CD14-positive monocyte (primary cell): ENCODE measurements around the gene KEL. TPM values are rescaled to one million over a fixed set of nuclear protein-coding genes. Genes with fewer than 3 reads are reported as not detected.

ENCODE experiments used
- DNase-seq, 3 donors: peaks; one replicate each; pipeline ENCODE4 v3.0.0-alpha.2; 2011 to 2022
- H2AFZ ChIP-seq: 2 replicates; pipeline ENCODE4 v1.6.0; 2012; ENCODE audit warnings: mild to moderate bottlenecking, low read depth, low read length, inconsistent platforms; ENCODE audit not compliant: insufficient read depth, poor library complexity, severe bottlenecking
- H3K27ac ChIP-seq, 2 donors: 1 replicate in 1 of 2; 2 replicates in 1 of 2; pipeline ENCODE4 v1.5.1; 2012 to 2013; ENCODE audit warnings: low read length in 2 of 2, control low read depth in 1 of 2, inconsistent platforms in 1 of 2, low read depth in 1 of 2, mild to moderate bottlenecking in 1 of 2
- H3K27me3 ChIP-seq, 2 donors: one replicate each; pipeline versions ENCODE4 v1.6.0 to v1.6.1; 2011 to 2013; ENCODE audit warnings: low read length in 2 of 2; ENCODE audit not compliant: control insufficient read depth in 2 of 2, insufficient read depth in 2 of 2
- H3K36me3 ChIP-seq, 2 donors: replicated peaks in 1 of 2; 1 replicate in 1 of 2; 2 replicates in 1 of 2; pipeline versions ENCODE4 v1.5.1 to v1.6.1; 2012 to 2013; ENCODE audit warnings: low read length in 2 of 2, control low read depth in 1 of 2, inconsistent platforms in 1 of 2, mild to moderate bottlenecking in 1 of 2; ENCODE audit not compliant: insufficient read depth in 2 of 2, control insufficient read depth in 1 of 2
- H3K4me1 ChIP-seq, 2 donors: 1 replicate in 1 of 2; 2 replicates in 1 of 2; pipeline versions ENCODE4 v1.5.1 to v1.6.1; 2012 to 2013; ENCODE audit warnings: low read length in 2 of 2, control low read depth in 1 of 2, inconsistent platforms in 1 of 2, mild to moderate bottlenecking in 1 of 2, moderate library complexity in 1 of 2; ENCODE audit not compliant: insufficient read depth in 2 of 2, control insufficient read depth in 1 of 2
- H3K4me2 ChIP-seq: replicated peaks from 2 replicates; pipeline ENCODE3; 2012; ENCODE audit warnings: low read length, moderate library complexity, mild to moderate bottlenecking; ENCODE audit not compliant: poor library complexity, severe bottlenecking; ENCODE audit errors: extremely low read depth
- H3K4me3 ChIP-seq, 3 experiments: fragments of 200-600 bp in 1 of 3; sonication (generic) in 1 of 3; replicated peaks in 1 of 3; 1 replicate in 2 of 3; 2 replicates in 1 of 3; pipeline ENCODE4 v1.5.1; 2011 to 2013; ENCODE audit warnings: low read length in 3 of 3, mild to moderate bottlenecking in 3 of 3, control low read depth in 2 of 3, low read depth in 2 of 3, inconsistent platforms in 1 of 3, moderate library complexity in 1 of 3
- H3K79me2 ChIP-seq: 2 replicates; pipeline ENCODE4 v1.6.0; 2012; ENCODE audit warnings: mild to moderate bottlenecking, control low read depth, inconsistent platforms, low read length, moderate library complexity; ENCODE audit not compliant: insufficient read depth
- H3K9ac ChIP-seq: 2 replicates; pipeline ENCODE4 v1.6.0; 2017; ENCODE audit warnings: low read length, mild to moderate bottlenecking; ENCODE audit not compliant: insufficient read depth, poor library complexity, severe bottlenecking
- H3K9me3 ChIP-seq, 2 donors: replicated peaks in 1 of 2; 1 replicate in 1 of 2; 2 replicates in 1 of 2; pipeline versions ENCODE4 v1.5.1 to v1.6.1; 2012 to 2013; ENCODE audit warnings: low read length in 2 of 2, control low read depth in 1 of 2; ENCODE audit not compliant: control insufficient read depth in 1 of 2, insufficient read depth in 1 of 2
- H4K20me1 ChIP-seq: 2 replicates; pipeline ENCODE4 v1.6.0; 2012; ENCODE audit warnings: mild to moderate bottlenecking, low read length, control low read depth, moderate library complexity; ENCODE audit not compliant: insufficient read depth
- H3K27ac Mint-ChIP-seq, 7 donors: one replicate each; pipeline ENCODE4 v1.8.0; 2020; ENCODE audit warnings: mild to moderate bottlenecking in 7 of 7, mixed read lengths in 7 of 7, moderate library complexity in 6 of 7, inconsistent platforms in 2 of 7
- H3K27me3 Mint-ChIP-seq, 3 donors: one replicate each; pipeline ENCODE4 v1.8.0; 2021 to 2022; ENCODE audit warnings: low read depth in 3 of 3, mild to moderate bottlenecking in 3 of 3, mixed read lengths in 3 of 3, moderate library complexity in 3 of 3, inconsistent platforms in 1 of 3
- H3K36me3 Mint-ChIP-seq, 2 donors: one replicate each; pipeline ENCODE4 v1.8.0; 2020; ENCODE audit warnings: mixed read lengths in 2 of 2, inconsistent platforms in 1 of 2, mild to moderate bottlenecking in 1 of 2
- H3K4me1 Mint-ChIP-seq: one replicate; pipeline ENCODE4 v1.8.0; 2020; ENCODE audit warnings: mild to moderate bottlenecking, mixed read lengths
- H3K4me3 Mint-ChIP-seq, 2 donors: one replicate each; pipeline ENCODE4 v1.8.0; 2020; ENCODE audit warnings: mild to moderate bottlenecking in 2 of 2, mixed read lengths in 2 of 2, moderate library complexity in 1 of 2
- H3K9me3 Mint-ChIP-seq, 7 donors: one replicate each; pipeline ENCODE4 v1.8.0; 2020 to 2022; ENCODE audit warnings: mixed read lengths in 7 of 7, mild to moderate bottlenecking in 6 of 7, moderate library complexity in 6 of 7, inconsistent platforms in 2 of 7
- CTCF ChIP-seq: fragments of 200-600 bp; IDR thresholded peaks from one replicate; pipeline ENCODE4 v1.8.0; 2022; ENCODE audit warnings: antibody characterized with exemption, mild to moderate bottlenecking
- WGBS: methylation state at CpG from one replicate; pipeline ENCODE4 v1.1.5; 2013; ENCODE audit warnings: missing lambda C conversion rate; ENCODE audit not compliant: insufficient coverage; 5-methylcytosine and 5-hydroxymethylcytosine counted together
- intact Hi-C, 2 donors: fragments of 100-400 bp; cut with micrococcal nuclease; formaldehyde crosslinking; loops; one replicate each; pipeline versions ENCODE4 v1.15.0 to v1.15.1; 2023
- polyA plus RNA-seq, 3 donors: library from polyadenylated mRNA; depleted of rRNA in 1 of 3; unstranded in 2 of 3; stranded (reverse) in 1 of 3; fragments of 300-500 nt in 2 of 3; fragments of >200 nt in 1 of 3; fragmentation: Illumina TruSeq in 2 of 3; gene quantifications; 1 replicate in 2 of 3; 2 replicates in 1 of 3; pipeline ENCODE4 v1.2.3, GENCODE V29; 2012 to 2021

KEL gene
- polyA plus RNA-seq, 3 donors = 2.5 TPM; not detected in 2

- Histone ChIP-seq H3K36me3 (no peaks in the 10 kb centered on the region), H3K9ac (no peak overlapping the region), H2AFZ (no peak overlapping the region), H3K79me2 (no peaks in the 10 kb centered on the region), H3K4me2 (no peak overlapping the region), H4K20me1 (no peaks in the 10 kb centered on the region), H3K4me1 (no peaks in the 10 kb centered on the region), H3K9me3 (no peaks in the 10 kb centered on the region), H3K27ac (no peak overlapping the region), H3K27me3 (no peaks in the 10 kb centered on the region), H3K4me3 (no peak overlapping the region)
- H3K4me1 Mint-ChIP-seq = peaks cover 5% of the 10 kb centered on the region
- no peaks in the 10 kb centered on the region for H3K36me3 Mint-ChIP-seq
- peak overlapping the region in 3 of 7 donors; percentile 5 to 65 (median 56) for H3K27ac Mint-ChIP-seq
- no peak for DNase-seq
- peaks cover 0 to 1% (median 0%) of the 10 kb centered on the region in 7 donors for H3K9me3 Mint-ChIP-seq
- WGBS = 90% methylated on average over 3 of the region's 12 CpGs
- H3K4me3 Mint-ChIP-seq = no peak overlapping the region
- no peak for TF ChIP-seq CTCF
- H3K27me3 Mint-ChIP-seq = peaks cover 4 to 5% (median 4%) of the 10 kb centered on the region in 3 donors
- intact Hi-C loops = no loop called here
These were observed 67.8 kb downstream of the KEL start for GRCh38 chr7:142894112-142894984.

- intact Hi-C loops = no loop called here
- H3K9me3 Mint-ChIP-seq = peaks cover 0 to 1% (median 0%) of the 10 kb centered on the region in 7 donors
- Histone ChIP-seq H2AFZ (no peak overlapping the region), H3K4me1 (no peaks in the 10 kb centered on the region), H3K27me3 (no peaks in the 10 kb centered on the region), H3K36me3 (no peaks in the 10 kb centered on the region), H3K79me2 (no peaks in the 10 kb centered on the region), H3K4me2 (no peak overlapping the region), H4K20me1 (no peaks in the 10 kb centered on the region), H3K9me3 (no peaks in the 10 kb centered on the region), H3K4me3 (no peak overlapping the region), H3K9ac (no peak overlapping the region), H3K27ac (no peak overlapping the region)
- peaks cover 2 to 7% (median 3%) of the 10 kb centered on the region in 3 donors for H3K27me3 Mint-ChIP-seq
- H3K4me3 Mint-ChIP-seq = no peak overlapping the region
- no peak for TF ChIP-seq CTCF
- peaks cover 5% of the 10 kb centered on the region for H3K4me1 Mint-ChIP-seq
- H3K36me3 Mint-ChIP-seq = no peaks in the 10 kb centered on the region
- H3K27ac Mint-ChIP-seq = no peak overlapping the region
- no peak for DNase-seq
- WGBS = 90% methylated on average over 2 of the region's 5 CpGs
These were observed 69.2 kb downstream of the KEL start for GRCh38 chr7:142892951-142893350.
